Hematopoietic multipotent progenitor cell treated with erythropoietin and hydrocortisone succinate and interleukin-3 and kit ligand, for 15 days (in vitro differentiated cells): Measurements from ENCODE around the gene ZC2HC1B.

ENCODE experiments used
- DNase-seq: peaks from one replicate; pipeline ENCODE4 v3.0.0-alpha.2; 2015; ENCODE audit warnings: low spot score

Gene ZC2HC1B

GRCh38 chr6:143934331-143934730 is 70.1 kb downstream of the ZC2HC1B start:
- DNase-seq, result no peak

- DNase-seq, result no peak
Observed at GRCh38 chr6:143934867-143935266, 70.6 kb downstream of the ZC2HC1B start.

GRCh38 chr6:143936347-143936746 is 72.1 kb downstream of the ZC2HC1B start:
- no peak for DNase-seq

- no peak for DNase-seq
Observed at GRCh38 chr6:143936778-143937667, 72.7 kb downstream of the ZC2HC1B start.

- DNase-seq, result no peak
Observed at GRCh38 chr6:143937668-143937970, 73.3 kb downstream of the ZC2HC1B start.

- DNase-seq, result no peak
Observed at GRCh38 chr6:143939364-143939763, 75.1 kb downstream of the ZC2HC1B start.

- peak; percentile 65 for DNase-seq
Observed at GRCh38 chr6:143940011-143940597, 75.8 kb downstream of the ZC2HC1B start.

GRCh38 chr6:143941852-143942627 is 77.8 kb downstream of the ZC2HC1B start:
- DNase-seq, result peak; percentile 62

- DNase-seq, result no peak
Observed at GRCh38 chr6:143948208-143948607, 83.9 kb downstream of the ZC2HC1B start.

GRCh38 chr6:143949535-143949934 is 85.3 kb downstream of the ZC2HC1B start:
- DNase-seq, result no peak

- no peak for DNase-seq
Observed at GRCh38 chr6:143949962-143950361, 85.7 kb downstream of the ZC2HC1B start.

- DNase-seq, result no peak
Observed at GRCh38 chr6:143950875-143951274, 86.6 kb downstream of the ZC2HC1B start.

GRCh38 chr6:143952060-143952778 is 87.9 kb downstream of the ZC2HC1B start:
- no peak for DNase-seq

GRCh38 chr6:143952947-143953701 is 88.8 kb downstream of the ZC2HC1B start:
- DNase-seq, result no peak

- no peak for DNase-seq
Observed at GRCh38 chr6:143953922-143954321, 89.6 kb downstream of the ZC2HC1B start.

GRCh38 chr6:143955971-143956370 is 91.7 kb downstream of the ZC2HC1B start:
- DNase-seq, result no peak

- no peak for DNase-seq
Observed at GRCh38 chr6:143957679-143958274, 93.5 kb downstream of the ZC2HC1B start.

- DNase-seq, result no peak
Observed at GRCh38 chr6:143958839-143959399, 94.6 kb downstream of the ZC2HC1B start.

GRCh38 chr6:143959927-143960326 is 95.7 kb downstream of the ZC2HC1B start:
- no peak for DNase-seq

GRCh38 chr6:143961066-143961465 is 96.8 kb downstream of the ZC2HC1B start:
- DNase-seq, result no peak
